IPS-NIHi7 (cell line): ENCODE data around the gene TEX19.

Experiments
- DNase-seq: peaks from one replicate; pipeline ENCODE4 v3.0.0; 2012; ENCODE audit warnings: mixed read lengths; ENCODE audit errors: extremely low spot score

Gene TEX19

DNA sequence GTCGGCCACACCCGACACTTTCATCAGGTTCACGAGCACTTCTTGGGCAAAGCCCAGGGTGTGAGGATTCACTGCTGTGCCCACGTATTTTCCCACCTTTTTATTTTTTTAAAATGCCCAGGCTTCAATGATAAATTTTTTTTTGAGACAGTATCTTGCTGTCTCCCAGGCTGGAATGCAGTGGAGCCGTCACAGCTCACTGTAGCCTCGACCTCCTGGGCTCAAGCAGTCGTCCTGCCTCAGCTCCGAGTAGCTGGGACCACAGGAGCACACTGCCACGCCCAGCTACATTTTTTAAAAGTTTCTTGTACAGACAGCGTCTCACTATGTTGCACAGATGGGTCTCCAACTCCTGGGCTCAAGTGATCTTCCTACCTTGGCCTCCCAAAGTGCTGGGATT, 30.3 kb downstream of the TEX19 start:
- DNase-seq, result no peak

DNA sequence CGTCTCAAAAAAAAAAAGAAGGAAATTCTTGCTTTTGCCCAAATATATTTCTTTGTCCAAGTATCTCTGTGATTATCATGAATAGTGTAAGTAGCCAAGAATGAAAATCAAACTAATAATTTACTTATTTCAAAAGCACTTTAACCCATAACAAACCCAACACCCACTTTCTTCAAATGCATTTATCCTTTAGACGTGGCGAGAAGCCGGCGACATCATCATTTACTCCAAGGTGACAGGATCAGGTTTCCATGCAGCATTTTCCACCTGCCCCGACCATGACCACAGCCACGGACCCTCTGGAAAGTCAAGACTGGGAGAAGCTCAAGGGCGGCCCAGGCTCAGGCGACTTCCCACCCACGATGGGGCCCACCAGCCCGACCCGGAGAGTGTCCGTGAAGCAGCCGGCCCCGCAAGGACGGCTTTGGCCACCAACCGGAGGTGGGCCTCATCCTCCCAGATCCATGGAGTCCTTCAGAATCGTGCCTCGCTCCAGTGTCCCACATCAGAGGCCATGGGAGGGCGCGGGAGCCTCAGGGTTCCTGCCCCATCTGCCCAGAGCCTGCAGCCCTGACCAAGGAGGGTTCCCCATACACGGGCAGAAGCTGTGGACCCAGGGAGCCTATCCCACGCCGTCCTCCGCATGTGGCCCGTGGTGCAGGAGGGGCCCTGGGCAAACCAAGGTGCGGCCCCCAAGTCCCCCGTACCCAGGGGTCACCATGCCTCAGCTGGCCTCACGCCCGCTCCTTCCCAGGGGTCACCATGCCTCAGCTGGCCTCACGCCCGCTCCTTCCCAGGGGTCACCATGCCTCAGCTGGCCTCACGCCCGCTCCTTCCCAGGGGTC, 31.2 kb downstream of the TEX19 start:
- DNase-seq, result no peak

DNA sequence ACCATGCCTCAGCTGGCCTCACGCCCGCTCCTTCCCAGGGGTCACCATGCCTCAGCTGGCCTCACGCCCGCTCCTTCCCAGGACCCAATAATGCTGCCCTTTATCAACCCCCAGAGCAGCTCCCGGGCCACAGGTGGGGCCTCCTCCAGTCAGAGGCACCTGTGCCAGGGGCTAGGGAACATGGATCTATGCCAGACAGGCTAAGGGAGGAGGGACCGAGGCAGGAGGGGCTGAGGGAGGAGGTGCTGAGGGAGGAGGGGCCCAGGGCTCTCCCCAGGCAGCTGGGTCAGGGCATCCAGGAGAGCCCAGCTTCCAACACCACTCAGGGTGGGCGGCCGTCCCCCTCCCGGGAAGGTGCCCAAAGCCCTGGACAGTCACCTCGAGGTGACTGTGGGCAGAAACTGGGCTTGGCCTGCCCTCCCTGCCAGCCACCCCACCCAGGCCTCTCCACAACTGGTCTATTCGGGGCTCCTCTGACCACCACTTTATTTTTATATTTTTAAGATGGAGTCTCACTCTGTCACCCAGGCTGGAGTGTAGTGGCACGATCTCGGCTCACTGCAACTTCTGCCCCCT, 31.9 kb downstream of the TEX19 start:
- no peak for DNase-seq

DNA sequence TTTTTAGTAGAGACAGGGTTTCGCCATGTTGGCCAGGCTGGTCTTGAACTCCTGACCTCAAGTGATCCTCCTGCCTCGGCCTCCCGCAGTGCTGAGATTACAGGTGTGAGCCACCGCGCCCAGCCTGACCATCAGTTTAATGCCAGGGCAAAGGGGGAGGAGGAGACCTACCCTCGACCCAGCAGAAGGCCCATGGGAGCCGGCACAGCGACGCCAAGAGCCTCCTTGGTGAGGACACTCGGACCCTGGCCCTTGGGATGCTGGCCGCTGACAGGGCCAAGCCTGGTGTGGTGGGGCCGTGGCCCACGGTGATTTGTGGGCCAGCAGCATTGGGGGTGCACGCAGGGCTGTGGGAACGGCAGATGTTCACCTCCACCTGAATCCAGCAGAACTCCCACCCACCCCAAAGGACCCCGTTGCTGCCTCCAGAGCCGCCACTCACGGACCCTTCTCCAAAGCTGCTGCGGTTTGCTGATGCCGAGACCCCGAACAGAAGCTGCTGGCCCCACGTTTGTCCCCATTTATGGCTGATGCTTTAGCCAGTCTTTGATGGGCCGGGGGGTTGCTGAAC, 32.5 kb downstream of the TEX19 start:
- DNase-seq, result no peak

DNA sequence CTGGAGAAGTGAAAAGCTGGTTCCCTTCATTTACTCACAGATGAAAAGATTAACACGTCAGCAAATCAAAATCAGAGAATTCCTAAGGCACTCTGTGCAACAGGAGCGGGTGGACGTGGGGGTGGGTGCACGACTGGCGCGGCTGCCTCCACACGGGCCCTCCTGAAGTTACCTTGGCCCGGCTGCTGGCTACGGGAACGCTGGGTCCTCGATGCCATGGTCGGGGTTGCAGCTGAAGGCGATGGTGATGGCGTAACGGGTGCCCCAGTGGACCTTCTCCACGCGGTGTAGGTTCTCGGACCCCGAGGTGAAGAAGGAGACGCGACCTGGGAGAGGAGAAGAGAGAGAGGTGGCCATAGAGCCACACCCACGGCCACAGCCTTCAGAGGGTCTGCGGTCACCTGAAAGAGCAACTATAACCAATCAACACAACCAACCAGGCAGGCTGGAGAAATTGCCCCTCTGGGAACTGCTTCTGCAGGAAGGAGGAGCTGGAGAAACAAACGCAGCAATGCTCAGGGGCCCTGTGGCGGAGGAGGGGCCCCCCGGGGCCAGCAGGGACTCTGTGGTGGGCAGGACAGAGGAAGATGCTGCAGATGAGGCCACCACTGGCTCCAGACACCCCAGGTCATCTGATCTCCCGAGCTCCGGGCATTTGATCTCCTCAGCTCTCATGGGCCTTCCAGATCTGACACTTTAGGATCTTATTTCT, 33.3 kb downstream of the TEX19 start:
- DNase-seq, result no peak

DNA sequence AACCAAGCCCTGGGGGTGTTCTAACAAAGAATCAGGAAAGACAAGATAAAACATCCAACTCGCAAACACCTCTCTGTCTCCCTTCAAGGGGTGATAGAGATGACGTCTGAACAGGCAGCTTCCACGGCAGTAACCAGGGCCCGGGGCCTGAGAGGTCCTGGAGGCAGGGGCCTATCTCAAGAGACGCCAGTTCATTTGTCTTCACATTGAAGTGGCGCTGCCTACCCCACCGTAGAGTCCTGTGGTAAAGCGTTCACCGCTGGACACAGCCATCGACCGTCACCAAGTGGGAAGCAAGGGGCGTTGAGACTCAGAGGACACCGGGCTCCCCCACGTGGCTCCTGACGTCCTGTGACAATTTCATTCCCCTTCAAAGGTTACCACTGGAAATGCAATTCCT, 33.9 kb downstream of the TEX19 start:
- no peak for DNase-seq

DNA sequence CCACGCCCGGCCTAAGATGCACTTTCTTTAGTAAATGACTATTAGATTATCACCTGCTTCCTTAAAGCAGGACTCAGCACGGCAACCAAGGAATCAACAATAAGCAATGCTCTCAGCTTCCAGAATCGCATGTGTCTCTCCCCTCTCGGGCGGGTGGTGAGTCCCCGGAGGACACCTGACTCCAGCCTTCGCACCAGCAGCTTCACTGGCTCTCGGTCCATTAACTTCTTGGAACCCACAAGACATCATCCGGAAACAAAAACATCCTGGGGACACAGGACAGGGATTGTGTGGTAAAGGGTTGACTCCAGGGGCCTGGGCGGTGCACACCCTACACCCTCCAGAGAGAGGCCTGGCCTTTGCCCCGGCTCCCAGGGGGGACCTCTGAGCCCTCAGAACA, 35.2 kb downstream of the TEX19 start:
- no peak for DNase-seq

DNA sequence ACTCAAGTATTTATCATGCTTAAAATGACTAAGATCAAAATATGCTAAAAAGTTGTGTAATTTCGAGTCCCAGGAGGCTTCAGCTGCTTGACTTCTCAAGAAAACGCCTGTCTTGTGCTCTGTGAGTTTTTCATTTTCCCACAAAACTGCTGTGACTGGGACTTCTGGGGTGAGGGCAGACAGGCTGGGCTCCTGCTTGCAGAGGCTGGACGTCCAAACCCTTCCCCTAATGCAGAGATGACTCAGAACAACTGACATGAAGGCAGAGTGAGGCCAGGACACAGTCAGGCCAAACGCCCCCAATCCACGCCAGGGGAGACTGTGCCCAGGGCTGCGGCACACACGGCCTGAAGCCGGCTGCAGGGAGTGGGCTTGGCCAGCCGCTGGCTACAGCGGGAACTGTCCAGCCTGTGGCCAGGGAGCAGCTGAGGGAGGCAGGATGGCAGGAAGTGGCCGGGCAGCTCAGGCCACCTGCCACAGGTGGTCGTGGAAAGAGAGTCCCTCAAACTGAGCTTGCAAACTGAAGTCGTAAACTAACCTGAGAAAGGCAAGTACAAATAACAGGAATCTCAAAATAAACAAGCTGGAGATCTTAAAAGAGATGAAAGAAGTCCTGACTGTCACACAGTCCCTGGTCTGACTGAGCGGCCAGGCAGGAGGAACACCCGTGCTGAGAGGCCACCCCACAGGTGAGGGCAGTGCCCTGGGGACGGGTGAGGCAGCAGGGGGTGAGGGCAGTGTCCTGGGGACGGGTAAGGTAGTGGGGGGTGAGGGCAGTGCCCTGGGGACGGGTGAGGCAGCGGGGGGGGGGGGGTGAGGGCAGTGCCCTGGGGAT, 37.8 kb downstream of the TEX19 start:
- no peak for DNase-seq

DNA sequence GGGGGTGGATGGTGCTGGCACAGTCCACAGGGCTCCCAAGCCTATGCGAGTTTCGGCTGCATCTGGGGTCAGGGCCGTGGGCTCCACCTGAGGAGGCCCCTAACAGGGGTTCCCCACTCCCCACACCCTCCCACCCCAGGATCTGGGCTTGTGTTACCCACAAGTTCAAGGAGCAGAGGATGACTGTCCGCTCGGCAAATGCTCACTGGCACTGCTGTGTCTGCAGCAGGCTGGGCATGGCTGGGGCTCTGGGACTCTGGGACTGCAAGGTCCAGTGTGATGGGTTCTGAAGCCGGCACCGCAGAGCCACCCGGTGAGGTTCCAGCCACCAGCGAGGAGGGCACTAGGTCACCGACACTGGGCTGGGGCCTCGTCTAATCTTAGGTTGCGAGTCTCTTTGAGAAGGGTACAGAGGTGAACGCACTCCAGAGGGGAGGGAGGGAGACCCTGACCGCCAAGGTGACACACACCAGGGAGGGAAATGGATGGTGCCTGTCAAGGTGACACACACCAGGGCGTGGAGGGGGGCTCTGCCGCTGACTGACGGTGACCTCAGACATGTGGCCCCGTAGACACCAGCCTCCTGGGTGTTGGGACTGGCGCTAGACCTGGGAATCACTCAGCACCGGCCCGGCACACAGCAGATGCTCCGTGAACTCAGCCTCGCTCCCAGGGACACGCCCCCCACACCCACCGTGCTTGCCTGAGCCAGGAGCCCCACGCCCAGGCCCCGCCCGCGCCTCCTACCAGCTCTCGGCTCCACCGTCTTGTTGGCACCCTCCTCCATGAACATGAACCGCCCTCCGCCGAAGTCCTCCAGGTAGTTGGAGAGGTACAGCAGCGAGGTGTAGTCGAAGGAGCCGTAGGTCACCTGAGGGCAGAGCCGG, 38.6 kb downstream of the TEX19 start:
- no peak for DNase-seq

DNA sequence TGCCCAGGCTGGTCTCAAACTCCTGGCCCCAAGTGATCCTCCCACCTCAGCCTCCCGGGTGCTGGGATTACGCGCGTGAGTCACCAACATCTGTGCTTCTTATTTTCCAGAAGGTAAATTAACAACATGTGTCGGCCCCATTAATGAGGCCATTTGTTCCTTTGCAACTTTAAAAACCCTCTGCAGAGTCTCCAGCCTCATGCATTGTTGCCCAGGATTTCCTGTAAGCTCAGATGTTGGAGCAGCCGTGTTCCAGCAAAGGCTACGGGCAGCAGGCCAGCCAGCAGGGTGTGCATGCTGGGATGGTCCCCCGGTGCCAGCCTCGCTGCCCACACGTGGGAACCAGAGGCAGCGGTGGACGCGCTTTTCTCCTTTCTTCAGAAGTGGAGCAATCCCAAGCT, 40.0 kb downstream of the TEX19 start:
- no peak for DNase-seq

DNA sequence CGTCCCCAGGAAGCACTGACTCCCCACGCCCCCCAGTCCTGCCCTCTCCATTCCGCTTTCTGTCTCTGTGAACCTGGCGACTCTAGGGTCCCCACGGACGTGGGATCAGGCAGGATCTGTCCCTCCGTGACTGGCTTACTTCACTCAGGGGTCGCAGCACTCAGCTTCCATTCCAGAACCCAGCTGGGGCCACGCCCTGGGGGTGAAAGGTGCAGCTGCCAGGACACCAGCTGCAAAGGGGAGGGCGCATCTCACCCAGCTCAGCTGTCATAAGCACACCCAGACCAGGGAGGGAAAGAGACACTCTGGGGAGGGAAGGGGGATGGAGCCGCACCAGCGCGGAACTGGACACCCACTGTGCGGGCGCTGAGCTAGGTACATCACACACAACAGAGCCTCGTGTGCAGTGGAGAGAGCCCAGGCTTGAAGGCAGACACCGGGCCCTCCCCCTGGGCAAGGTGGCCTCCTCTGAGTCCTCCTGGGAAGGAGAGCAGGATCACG, 40.6 kb downstream of the TEX19 start:
- no peak for DNase-seq

DNA sequence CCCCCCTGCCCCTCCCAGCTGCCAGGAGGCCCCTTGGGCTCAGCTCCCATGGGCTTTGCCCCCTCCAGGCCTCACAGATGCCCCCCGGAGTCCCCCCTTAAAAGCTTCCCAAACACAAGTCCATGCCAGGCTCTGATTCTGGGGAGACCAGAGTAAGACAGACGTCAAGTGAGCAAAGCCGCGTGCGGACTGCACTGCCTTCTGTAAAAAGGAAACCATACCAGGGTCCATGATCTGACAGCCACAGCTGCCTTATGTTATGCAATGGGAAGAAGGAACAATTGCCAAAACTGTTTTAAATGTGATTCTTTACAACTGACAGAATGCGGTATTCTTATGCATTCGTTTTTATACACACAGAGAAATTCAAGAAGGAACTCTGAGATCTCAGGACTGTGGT, 41.2 kb downstream of the TEX19 start:
- no peak for DNase-seq

DNA sequence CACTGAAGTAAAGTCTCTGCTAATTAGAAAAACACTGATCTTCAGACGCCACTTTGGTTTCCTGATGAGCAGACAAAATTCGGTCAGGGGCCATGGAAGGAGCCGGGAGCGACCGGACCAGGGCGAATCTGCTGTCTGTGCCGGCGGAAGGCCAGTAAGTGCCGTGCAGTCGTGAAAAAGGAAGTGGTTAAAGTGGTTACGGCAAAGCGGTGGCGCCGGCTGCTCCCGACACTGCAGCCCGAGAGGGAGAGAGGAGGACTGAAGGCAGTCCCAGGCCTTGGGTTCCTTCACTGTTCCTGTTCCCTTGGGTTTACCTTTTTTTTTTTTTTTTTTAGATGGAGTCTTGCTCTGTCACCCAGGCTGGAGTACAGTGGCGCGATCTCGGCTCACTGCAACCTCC, 41.8 kb downstream of the TEX19 start:
- no peak for DNase-seq

DNA sequence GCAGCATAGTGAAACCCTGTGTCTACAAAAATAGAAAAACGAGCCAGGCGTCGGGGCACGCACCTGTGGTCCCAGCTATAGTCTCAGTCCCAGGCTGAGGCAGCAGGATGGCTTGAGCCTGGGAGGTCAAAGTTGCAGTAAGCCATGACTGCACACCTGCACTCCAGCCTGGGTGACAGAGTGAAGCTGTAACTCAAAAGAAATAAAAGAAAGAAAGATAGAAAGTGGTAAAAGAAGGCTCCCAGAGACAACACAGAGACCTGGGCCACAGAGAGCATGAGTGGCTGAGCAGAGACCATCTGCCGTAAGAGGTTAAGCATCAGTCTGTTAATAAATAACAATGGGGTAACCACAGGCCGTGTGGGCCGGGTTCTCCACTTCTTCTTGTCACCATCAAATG, 43.8 kb downstream of the TEX19 start:
- no peak for DNase-seq

DNA sequence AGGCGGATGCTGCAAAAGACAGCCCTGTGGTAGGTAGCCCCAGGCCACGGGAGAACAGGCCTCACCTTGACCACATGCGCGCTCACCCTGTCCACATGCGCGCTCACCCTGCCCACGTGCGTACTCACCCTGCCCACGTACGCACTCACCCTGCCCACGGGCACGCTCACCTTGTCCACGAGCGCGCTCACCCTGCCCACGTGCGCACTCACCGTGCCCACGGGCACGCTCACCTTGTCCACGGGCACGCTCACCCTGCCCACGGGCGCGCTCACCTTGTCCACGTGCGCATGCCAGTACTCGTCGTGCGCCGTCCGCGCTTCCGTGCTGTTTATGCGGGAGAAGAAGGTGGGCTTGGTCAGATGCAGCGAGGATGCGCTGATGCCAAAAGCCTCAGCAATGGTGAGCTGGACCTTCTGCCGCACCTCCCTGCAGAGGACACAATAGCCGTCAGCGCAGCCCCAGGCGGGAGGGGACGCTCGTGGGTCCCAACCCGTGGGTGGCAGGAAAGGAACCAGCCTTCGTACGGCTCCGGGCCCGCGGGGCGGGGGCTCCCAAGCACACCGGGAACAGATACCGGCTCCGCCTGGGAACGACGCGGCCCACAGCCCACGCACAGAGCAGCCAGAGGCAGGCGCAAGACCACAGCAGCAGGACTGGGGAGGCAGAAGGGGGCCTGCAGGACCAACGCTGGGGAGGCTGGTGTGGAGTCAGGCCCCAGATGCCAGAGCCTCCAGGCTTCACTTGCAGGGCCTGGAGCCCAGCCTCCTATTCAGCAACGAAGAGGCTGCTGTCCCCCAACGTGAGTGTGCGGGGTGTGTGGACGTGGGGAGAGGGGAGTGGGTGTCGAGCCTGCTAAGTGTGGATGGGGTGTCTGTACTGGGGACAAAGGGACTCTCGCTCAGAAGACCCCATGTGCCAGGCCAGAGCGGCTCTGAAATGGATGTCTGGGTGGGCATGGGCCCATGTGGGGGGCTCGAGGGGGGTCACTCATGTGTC, 44.9 kb downstream of the TEX19 start:
- DNase-seq, result no peak

DNA sequence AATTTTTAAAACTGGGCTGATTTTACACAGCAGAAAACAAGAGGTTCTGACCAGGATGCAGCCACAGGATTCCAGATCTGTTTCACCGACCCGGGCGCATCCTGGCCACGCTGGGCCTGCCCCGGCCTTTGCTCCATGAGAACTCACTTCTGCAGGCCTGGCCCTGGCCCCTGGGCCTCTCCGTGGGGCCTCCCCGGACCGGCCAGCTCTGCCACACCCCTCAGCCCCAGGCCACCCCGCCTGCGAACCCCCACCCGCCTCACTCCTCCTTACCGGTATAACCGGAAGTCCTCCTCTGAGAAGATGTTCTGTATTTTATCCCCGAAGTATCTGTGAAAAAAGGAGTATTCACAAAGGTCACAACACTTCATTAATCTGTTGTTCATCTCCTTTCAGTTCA, 46.0 kb downstream of the TEX19 start:
- no peak for DNase-seq

DNA sequence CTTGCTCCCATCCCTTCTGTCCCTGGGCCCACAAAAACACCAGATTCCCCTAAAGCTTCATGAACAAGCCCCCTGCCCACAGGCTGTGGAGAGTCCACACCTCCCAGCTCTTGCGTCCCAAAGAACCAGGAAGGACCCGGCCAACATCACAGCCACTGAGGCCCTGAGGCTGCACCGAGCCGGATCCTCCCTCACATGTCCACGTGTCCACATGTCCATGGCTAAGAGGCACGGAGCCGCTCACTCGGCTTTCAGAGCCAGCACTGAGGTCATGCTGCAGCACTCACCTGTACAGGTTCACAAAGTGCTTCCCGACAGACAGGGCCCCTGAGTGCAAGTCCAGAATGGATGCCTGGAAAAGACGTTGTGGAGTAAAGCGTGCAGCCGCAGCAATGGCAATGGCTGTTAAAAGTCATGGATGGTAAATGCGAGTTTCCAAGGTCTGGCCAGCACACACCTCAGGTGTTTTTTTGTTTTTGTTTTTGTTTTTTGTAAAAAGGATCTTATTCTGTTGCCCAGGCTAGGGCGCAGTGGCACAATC, 47.2 kb downstream of the TEX19 start:
- no peak for DNase-seq

DNA sequence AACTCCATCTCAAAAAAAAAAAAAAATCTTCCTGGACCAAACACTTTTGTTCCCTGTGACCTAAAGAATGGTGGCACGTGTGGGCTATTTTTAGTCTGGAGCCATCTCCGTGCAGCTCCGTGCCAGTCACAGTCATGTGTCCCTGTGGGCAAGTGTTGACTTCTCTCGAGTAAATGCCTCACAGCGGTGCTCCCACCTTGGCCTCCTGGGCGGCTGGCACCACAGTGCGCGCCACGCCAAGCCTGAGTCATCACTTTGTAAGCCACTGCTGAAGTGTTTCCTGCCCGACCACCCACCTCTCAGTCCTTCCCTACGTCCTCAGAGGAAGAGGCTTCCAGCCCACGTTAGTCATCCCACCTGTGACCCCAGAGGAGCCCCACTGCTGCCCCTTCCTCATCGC, 48.2 kb downstream of the TEX19 start:
- no peak for DNase-seq
